ENCODE data around the gene MOAP1.

Gene MOAP1

GRCh38 chr14:93212432-93212831 lies 27.7 kb upstream of the MOAP1 start:
- peaks cover 54% of the 10 kb centered on the region for H3K36me3 ChIP-seq (ENCODE audit: control insufficient read depth, insufficient read depth, low read length)
- H3K4me3 ChIP-seq (ENCODE audit: low read depth, low read length), result no peak overlapping the region
- H3K27ac ChIP-seq (ENCODE audit: low read depth, low read length), result no peak overlapping the region
- no peaks in the 10 kb centered on the region for H3K4me1 ChIP-seq (ENCODE audit: control insufficient read depth, insufficient read depth, low read length)
- no peak overlapping the region for H3K9ac ChIP-seq (ENCODE audit: low read length)
- H3K27me3 ChIP-seq (ENCODE audit: control insufficient read depth, insufficient read depth, low read length), result no peaks in the 10 kb centered on the region
- H3K9me3 ChIP-seq (ENCODE audit: control insufficient read depth, insufficient read depth, low read depth, low read length), result no peaks in the 10 kb centered on the region

GRCh38 chr14:93207468-93208308 lies 23.0 kb upstream of the MOAP1 start:
- H3K9ac ChIP-seq (ENCODE audit: low read length), result peak overlapping the region; percentile 82
- H3K9me3 ChIP-seq (ENCODE audit: control insufficient read depth, insufficient read depth, low read depth, low read length), result no peaks in the 10 kb centered on the region
- no peak overlapping the region for H3K27ac ChIP-seq (ENCODE audit: low read depth, low read length)
- H3K4me1 ChIP-seq (ENCODE audit: control insufficient read depth, insufficient read depth, low read length), result no peaks in the 10 kb centered on the region
- peak overlapping the region; percentile 79 for H3K4me3 ChIP-seq (ENCODE audit: low read depth, low read length)
- no peaks in the 10 kb centered on the region for H3K27me3 ChIP-seq (ENCODE audit: control insufficient read depth, insufficient read depth, low read length)
- peaks cover 23% of the 10 kb centered on the region for H3K36me3 ChIP-seq (ENCODE audit: control insufficient read depth, insufficient read depth, low read length)

GRCh38 chr14:93206793-93207467 lies 22.2 kb upstream of the MOAP1 start, which contains the start of the genes GON7 and UBR7:
Gene GON7, minus strand, starts transcription at chr14:93207065. Its CDS starts 28 bp downstream, at chr14:93207037.
Gene UBR7, plus strand, starts transcription at chr14:93207256. Its CDS starts 36 bp downstream, at chr14:93207292.
- H3K27me3 ChIP-seq (ENCODE audit: control insufficient read depth, insufficient read depth, low read length), result no peaks in the 10 kb centered on the region
- H3K36me3 ChIP-seq (ENCODE audit: control insufficient read depth, insufficient read depth, low read length), result peaks cover 16% of the 10 kb centered on the region
- H3K4me3 ChIP-seq (ENCODE audit: low read depth, low read length), result peak within 1 kb of the TSS; percentile 79
- no peaks in the 10 kb centered on the region for H3K4me1 ChIP-seq (ENCODE audit: control insufficient read depth, insufficient read depth, low read length)
- H3K9me3 ChIP-seq (ENCODE audit: control insufficient read depth, insufficient read depth, low read depth, low read length), result no peaks in the 10 kb centered on the region
- H3K27ac ChIP-seq (ENCODE audit: low read depth, low read length), result peak within 1 kb of the TSS; percentile 71; the same call in 1 of the 2 replicates
- H3K9ac ChIP-seq (ENCODE audit: low read length), result peak within 1 kb of the TSS; percentile 90

- no peaks in the 10 kb centered on the region for H3K27me3 ChIP-seq (ENCODE audit: control insufficient read depth, insufficient read depth, low read length)
- no peaks in the 10 kb centered on the region for H3K4me1 ChIP-seq (ENCODE audit: control insufficient read depth, insufficient read depth, low read length)
- no peak overlapping the region for H3K27ac ChIP-seq (ENCODE audit: low read depth, low read length)
- H3K9me3 ChIP-seq (ENCODE audit: control insufficient read depth, insufficient read depth, low read depth, low read length), result no peaks in the 10 kb centered on the region
- no peak overlapping the region for H3K4me3 ChIP-seq (ENCODE audit: low read depth, low read length)
- 0 out of 2 replicates have a peak, but pooled peaks cover 4% of the 10 kb centered on the region for H3K36me3 ChIP-seq (ENCODE audit: control insufficient read depth, insufficient read depth, low read length)
- no peak overlapping the region for H3K9ac ChIP-seq (ENCODE audit: low read length)
Observed at GRCh38 chr14:93201155-93201704, 16.5 kb upstream of the MOAP1 start.

- 0 out of 2 replicates have a peak, but pooled peaks cover 4% of the 10 kb centered on the region for H3K36me3 ChIP-seq (ENCODE audit: control insufficient read depth, insufficient read depth, low read length)
- H3K9ac ChIP-seq (ENCODE audit: low read length), result no peak overlapping the region
- H3K9me3 ChIP-seq (ENCODE audit: control insufficient read depth, insufficient read depth, low read depth, low read length), result no peaks in the 10 kb centered on the region
- no peak overlapping the region for H3K27ac ChIP-seq (ENCODE audit: low read depth, low read length)
- H3K4me1 ChIP-seq (ENCODE audit: control insufficient read depth, insufficient read depth, low read length), result no peaks in the 10 kb centered on the region
- no peaks in the 10 kb centered on the region for H3K27me3 ChIP-seq (ENCODE audit: control insufficient read depth, insufficient read depth, low read length)
- no peak overlapping the region for H3K4me3 ChIP-seq (ENCODE audit: low read depth, low read length)
Observed at GRCh38 chr14:93200553-93200952, 15.9 kb upstream of the MOAP1 start.

GRCh38 chr14:93199031-93199430 lies 14.3 kb upstream of the MOAP1 start:
- no peaks in the 10 kb centered on the region for H3K36me3 ChIP-seq (ENCODE audit: control insufficient read depth, insufficient read depth, low read length)
- H3K4me3 ChIP-seq (ENCODE audit: low read depth, low read length), result no peak overlapping the region
- no peaks in the 10 kb centered on the region for H3K27me3 ChIP-seq (ENCODE audit: control insufficient read depth, insufficient read depth, low read length)
- no peaks in the 10 kb centered on the region for H3K4me1 ChIP-seq (ENCODE audit: control insufficient read depth, insufficient read depth, low read length)
- H3K9ac ChIP-seq (ENCODE audit: low read length), result no peak overlapping the region
- no peaks in the 10 kb centered on the region for H3K9me3 ChIP-seq (ENCODE audit: control insufficient read depth, insufficient read depth, low read depth, low read length)
- no peak overlapping the region for H3K27ac ChIP-seq (ENCODE audit: low read depth, low read length)

GRCh38 chr14:93195316-93195999 lies 10.8 kb upstream of the MOAP1 start:
- Histone ChIP-seq H3K4me3 (ENCODE audit: low read depth, low read length) (no peak overlapping the region), H3K27me3 (ENCODE audit: control insufficient read depth, insufficient read depth, low read length) (no peaks in the 10 kb centered on the region), H3K36me3 (ENCODE audit: control insufficient read depth, insufficient read depth, low read length) (no peaks in the 10 kb centered on the region; the same call in 1 of the 2 replicates), H3K9ac (ENCODE audit: low read length) (no peak overlapping the region), H3K4me1 (ENCODE audit: control insufficient read depth, insufficient read depth, low read length) (no peaks in the 10 kb centered on the region), H3K9me3 (ENCODE audit: control insufficient read depth, insufficient read depth, low read depth, low read length) (no peaks in the 10 kb centered on the region), H3K27ac (ENCODE audit: low read depth, low read length) (no peak overlapping the region)

- Histone ChIP-seq H3K4me3 (ENCODE audit: low read depth, low read length) (no peak overlapping the region), H3K36me3 (ENCODE audit: control insufficient read depth, insufficient read depth, low read length) (peaks cover 31% of the 10 kb centered on the region), H3K27me3 (ENCODE audit: control insufficient read depth, insufficient read depth, low read length) (no peaks in the 10 kb centered on the region), H3K9ac (ENCODE audit: low read length) (no peak overlapping the region), H3K27ac (ENCODE audit: low read depth, low read length) (no peak overlapping the region), H3K9me3 (ENCODE audit: control insufficient read depth, insufficient read depth, low read depth, low read length) (no peaks in the 10 kb centered on the region), H3K4me1 (ENCODE audit: control insufficient read depth, insufficient read depth, low read length) (no peaks in the 10 kb centered on the region)
Observed at GRCh38 chr14:93186956-93187355, 2.3 kb upstream of the MOAP1 start.

- no peaks in the 10 kb centered on the region for H3K4me1 ChIP-seq (ENCODE audit: control insufficient read depth, insufficient read depth, low read length)
- H3K36me3 ChIP-seq (ENCODE audit: control insufficient read depth, insufficient read depth, low read length), result peaks cover 31% of the 10 kb centered on the region
- no peaks in the 10 kb centered on the region for H3K9me3 ChIP-seq (ENCODE audit: control insufficient read depth, insufficient read depth, low read depth, low read length)
- 0 out of 2 replicates have a peak overlapping the region, but pooled peaks have one; percentile 0 for H3K4me3 ChIP-seq (ENCODE audit: low read depth, low read length)
- no peak overlapping the region for H3K27ac ChIP-seq (ENCODE audit: low read depth, low read length)
- no peak overlapping the region for H3K9ac ChIP-seq (ENCODE audit: low read length)
- H3K27me3 ChIP-seq (ENCODE audit: control insufficient read depth, insufficient read depth, low read length), result no peaks in the 10 kb centered on the region
Observed at GRCh38 chr14:93186466-93186865, 1.8 kb upstream of the MOAP1 start.

GRCh38 chr14:93185349-93185720 lies 638 bp upstream of the MOAP1 start:
- Histone ChIP-seq H3K27ac (ENCODE audit: low read depth, low read length) (peak overlapping the region; percentile 64; the same call in 1 of the 2 replicates), H3K27me3 (ENCODE audit: control insufficient read depth, insufficient read depth, low read length) (no peaks in the 10 kb centered on the region), H3K4me3 (ENCODE audit: low read depth, low read length) (peak overlapping the region; percentile 93), H3K4me1 (ENCODE audit: control insufficient read depth, insufficient read depth, low read length) (no peaks in the 10 kb centered on the region), H3K36me3 (ENCODE audit: control insufficient read depth, insufficient read depth, low read length) (peaks cover 31% of the 10 kb centered on the region), H3K9me3 (ENCODE audit: control insufficient read depth, insufficient read depth, low read depth, low read length) (no peaks in the 10 kb centered on the region), H3K9ac (ENCODE audit: low read length) (peak overlapping the region; percentile 78)

All from HUES6 (cell line).